ENCODE results near the gene IGF2BP3. TPM values are rescaled to one million over a fixed set of nuclear protein-coding genes. Genes with fewer than 3 reads are reported as not detected.

Gene IGF2BP3
- total RNA-seq, 2 donors from 2014 or later, result 0.15 to 0.60 TPM

DNA sequence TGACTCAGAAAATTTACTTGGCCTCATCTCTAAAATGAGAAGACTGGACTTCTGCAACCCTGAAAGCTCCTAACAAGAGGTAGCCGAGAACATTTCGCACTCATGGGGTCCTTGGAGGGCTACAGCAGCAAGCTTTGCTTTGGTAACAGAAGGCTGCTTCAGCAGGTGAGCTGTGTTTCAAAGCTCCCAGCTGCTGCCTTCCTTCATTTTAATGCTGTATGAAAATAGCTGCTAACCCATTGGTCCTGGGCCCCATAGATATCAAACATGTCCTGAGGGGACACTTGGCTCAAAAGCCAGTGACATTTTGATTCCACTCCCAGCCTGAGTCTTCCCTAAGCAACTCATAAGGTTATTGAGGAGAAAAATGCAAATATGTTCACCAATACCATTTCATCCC lies 185.4 kb downstream of the IGF2BP3 start:
- no peak for DNase-seq
- ATAC-seq, result no peak
- intact Hi-C loops (cut with DNase I), result no loop called here

DNA sequence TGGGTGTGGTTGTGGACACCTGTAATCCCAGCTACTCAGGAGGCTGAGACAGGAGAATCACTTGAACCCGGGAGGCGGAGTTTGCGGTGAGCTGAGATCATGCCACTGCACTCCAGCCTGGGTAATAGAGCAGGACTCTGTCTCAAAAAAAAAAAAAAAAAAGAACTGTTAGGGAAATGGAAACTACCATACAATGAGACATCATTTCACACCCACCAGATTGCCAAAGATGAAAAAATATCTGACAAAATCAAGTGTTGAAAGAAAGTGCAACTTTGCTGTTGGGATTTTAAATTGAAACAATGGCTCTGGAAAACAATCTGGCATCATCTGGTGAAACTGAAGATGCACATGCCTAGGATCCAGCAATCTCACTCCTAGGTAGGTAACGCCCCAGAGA lies 187.2 kb downstream of the IGF2BP3 start:
- DNase-seq (no peak), ATAC-seq (no peak)
- intact Hi-C loops (cut with DNase I), result no loop called here

DNA sequence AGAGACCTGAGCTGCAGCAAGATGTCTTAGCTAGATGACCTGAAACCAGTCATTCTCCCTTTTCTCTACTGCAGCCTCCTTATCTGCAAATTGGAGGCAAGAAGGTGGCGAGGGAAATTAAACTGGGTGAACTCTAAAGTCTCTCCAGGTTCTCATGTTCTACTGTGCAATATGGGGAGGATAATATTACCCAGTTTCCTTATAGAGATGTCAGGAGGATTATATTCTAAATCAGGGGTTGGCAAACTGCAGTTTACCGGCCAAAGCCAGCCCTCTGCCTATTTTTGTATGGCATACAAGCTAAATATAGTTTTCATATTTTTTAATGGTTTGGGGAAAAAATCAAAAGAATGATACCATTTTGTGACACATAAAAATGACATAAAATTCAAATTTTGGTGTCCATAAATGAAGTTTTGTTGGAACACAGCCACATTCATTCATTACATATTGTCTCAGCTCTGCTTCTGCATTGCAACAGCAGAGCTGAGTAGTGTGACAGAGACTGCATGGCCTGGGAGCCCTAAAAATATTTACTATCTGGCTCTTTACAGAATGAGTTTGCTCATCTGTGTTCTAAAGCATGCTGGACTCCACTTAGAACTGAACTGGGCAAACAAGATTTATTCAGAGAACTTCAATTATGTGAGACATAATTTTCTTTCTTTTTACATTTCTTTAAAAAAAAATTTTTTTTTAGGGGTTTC lies 190.3 kb downstream of the IGF2BP3 start:
- ATAC-seq (no peak), DNase-seq (no peak)
- intact Hi-C loops (cut with DNase I), result loop anchor here in 1 of 2 donors (5.0 kb wide), 1 partner anchor 182 kb away; no protein-coding TSS in a partner anchor

DNA sequence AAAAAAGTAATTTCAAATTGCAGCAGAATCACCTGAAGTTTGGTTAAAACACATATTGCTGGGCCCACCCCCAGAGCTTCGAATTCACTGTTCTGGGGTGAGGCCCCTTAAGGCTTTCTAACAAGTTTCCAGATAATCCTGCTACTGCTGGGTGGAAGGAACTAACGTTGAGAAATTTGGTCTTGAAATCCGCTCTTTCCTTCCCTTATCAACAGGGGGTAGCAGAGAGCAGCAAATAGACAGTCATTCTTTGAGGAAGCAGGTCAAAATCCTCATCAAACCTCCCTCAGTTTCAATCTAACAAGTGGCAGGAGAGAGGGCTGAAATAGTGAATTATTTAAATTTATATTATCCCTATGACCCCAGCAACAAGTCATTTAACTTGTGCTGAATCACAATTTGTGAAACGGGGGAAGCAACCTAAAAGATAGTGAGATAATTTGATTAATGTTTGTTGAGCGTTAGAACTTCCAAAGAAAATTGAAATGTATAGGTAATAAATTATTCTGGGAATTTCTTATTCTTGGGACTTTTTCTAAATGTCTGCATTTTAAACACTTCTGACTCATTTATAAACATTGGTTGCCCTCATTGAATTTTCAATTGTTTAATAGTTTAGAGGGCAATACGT lies 192.8 kb downstream of the IGF2BP3 start:
- peak; percentile 38 to 70 for ATAC-seq
- intact Hi-C loops (cut with DNase I), result loop anchor here in 1 of 2 donors (5.0 kb wide), 1 partner anchor 185 kb away; no protein-coding TSS in a partner anchor
- no peak for DNase-seq

DNA sequence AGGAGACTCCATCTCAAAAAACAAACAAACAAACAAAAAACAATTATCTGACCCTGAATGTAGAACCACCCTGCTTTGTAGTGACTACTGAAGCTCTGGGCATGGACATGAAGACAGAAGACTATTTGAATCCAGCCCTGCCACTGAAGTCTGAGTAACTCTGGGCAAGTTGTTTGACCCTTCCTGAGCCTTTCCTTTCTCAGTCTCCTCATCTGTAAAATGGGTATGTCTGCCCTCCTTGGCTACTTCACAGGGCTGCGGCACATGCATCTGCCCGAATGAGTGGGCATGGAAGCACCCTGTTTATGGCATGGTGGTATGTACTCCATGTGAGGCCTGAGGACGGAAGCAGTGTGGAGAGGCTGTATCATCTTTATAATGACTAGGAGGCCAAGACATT lies 193.3 kb downstream of the IGF2BP3 start:
- no peak for DNase-seq
- ATAC-seq, result no peak
- intact Hi-C loops (cut with DNase I), result loop anchor here in 1 of 2 donors (5.0 kb wide), 1 partner anchor 185 kb away; no protein-coding TSS in a partner anchor

DNA sequence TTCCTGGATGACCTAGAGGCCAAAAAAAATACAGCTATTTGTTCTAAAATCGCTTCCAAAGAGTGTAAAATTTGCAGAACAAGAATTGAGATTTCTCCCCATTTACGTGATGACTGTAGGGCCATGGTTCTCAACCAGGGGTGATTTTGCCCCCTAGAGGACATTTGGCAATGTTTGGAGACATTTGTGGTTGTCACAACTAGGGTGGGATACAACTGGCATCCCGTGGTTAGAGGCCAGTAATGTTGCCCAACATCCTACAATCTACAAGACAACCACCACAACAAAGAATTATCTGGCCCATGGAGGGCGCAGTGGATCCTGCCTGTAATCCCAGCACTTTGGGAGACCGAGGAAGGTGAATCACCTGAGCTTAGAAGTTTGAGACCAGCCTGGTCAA lies 193.9 kb downstream of the IGF2BP3 start:
- DNase-seq, result no peak
- intact Hi-C loops (cut with DNase I), result loop anchor here in 1 of 2 donors (5.0 kb wide), 1 partner anchor 186 kb away; no protein-coding TSS in a partner anchor

DNA sequence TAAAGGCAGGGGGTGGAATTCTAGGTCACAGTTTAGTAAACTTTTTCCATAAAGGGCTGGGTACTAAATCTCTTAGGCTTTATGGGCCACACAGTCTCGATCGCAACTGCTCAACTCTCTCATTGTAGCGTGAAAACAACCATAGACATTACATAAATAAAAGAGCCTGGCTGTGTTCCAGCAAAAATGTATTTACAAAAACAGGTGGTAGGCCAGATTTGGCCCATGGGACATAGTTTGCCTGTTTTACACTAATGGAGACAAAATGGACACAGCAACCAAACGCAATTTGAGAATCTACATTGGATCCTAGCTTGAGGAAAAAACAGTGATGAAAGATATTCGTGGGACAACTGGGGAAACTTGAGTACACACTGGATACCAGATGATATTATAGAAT lies 194.4 kb downstream of the IGF2BP3 start:
- DNase-seq (no peak), ATAC-seq (no peak)
- intact Hi-C loops (cut with DNase I), result loop anchor here in 1 of 2 donors (5.0 kb wide), 1 partner anchor 186 kb away; no protein-coding TSS in a partner anchor

More for the DNA sequence above, 193.9 kb downstream of the IGF2BP3 start:
- ATAC-seq, result no peak

DNA sequence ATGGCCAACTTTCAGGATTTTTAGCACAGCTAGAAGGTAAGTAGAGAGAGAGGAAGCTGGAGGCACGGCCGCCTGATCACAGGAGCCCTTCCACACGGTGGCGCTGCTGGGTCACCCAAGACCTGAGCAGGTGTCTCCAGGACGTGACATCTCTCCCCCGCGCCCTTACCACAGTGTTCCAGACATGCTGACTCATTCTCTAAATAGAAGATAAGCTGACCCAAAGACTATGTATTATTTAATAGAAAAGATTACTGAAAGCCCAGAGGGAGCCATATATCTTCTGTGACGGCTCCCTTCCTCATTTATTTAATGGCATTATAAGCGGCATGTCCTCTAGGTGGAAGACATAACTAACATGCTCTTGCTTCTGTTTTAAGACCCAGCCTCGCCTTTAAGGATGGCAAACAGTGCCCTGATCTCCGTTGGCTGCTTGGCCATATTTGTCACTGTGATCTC lies 197.1 kb downstream of the IGF2BP3 start:
- DNase-seq, result peak; percentile 88
- peak; percentile 66 to 94 for ATAC-seq
- intact Hi-C loops (cut with DNase I), result loop anchor here in 1 of 2 donors (2.0 kb wide), 1 partner anchor 190 kb away; no protein-coding TSS in a partner anchor

DNA sequence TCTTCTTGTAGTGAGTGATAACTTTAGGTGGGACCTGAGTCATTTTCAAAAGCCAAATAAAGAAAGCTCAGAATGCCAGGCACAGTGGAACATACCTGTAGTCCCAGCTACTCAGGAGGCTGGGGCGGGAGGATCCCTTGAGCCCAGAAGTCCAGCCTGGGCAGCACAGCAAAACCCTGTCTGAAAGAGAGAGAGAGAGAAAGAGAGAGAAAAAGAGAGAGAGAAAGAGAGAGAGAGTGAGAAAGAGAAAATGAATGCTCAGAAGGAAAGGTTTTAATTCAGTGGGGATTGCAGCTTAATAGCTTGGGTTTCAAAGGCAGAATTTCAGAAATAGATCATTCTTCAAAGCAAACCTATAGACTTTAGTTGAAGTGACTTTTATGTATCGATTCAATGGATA lies 198.0 kb downstream of the IGF2BP3 start:
- intact Hi-C loops (cut with DNase I), result loop anchor here in 1 of 2 donors (2.0 kb wide), 1 partner anchor 191 kb away; no protein-coding TSS in a partner anchor
- no peak for ATAC-seq
- DNase-seq, result no peak

DNA sequence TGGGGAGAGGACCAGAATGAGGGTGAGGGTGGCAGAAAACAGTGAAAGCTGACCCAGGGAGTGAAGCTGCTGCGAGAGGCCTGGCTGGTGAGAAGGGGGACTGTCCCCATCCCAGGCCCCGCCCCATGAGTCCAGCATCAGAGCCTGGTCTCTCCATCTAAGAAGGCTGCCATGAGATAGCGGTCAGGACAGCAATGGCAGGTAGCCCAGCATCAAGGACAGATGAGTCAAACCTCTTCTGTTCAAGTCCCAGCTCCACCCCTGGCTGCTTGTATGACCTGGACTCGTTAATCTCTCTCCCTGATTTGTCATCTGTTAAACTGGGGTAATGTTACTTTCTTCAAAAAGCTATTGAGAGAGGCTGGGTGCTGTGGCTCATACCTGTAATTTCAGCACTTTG lies 201.5 kb downstream of the IGF2BP3 start:
- DNase-seq (no peak), ATAC-seq (peak in 1 of 2 donors; percentile 50)
- intact Hi-C loops (cut with DNase I), result no loop called here

DNA sequence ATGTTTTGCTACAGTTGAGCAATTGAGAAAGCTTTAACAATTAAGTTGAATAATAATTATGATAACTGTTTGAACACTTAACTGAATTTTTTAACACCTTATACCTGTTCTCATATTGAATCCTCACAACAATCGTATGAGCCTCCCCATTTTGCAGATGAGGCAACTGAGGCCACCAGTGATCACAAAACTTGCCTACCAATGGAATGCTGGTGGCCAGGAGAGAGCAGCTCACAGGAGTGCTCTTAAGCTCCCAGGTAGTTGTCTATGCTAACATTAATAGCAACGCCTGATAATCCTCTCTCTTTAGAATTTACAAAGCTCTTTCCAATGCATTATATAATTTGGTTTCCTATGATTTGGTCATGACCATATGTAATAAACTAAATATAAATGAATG lies 202.1 kb downstream of the IGF2BP3 start:
- no peak for DNase-seq
- no peak for ATAC-seq
- intact Hi-C loops (cut with DNase I), result no loop called here

DNA sequence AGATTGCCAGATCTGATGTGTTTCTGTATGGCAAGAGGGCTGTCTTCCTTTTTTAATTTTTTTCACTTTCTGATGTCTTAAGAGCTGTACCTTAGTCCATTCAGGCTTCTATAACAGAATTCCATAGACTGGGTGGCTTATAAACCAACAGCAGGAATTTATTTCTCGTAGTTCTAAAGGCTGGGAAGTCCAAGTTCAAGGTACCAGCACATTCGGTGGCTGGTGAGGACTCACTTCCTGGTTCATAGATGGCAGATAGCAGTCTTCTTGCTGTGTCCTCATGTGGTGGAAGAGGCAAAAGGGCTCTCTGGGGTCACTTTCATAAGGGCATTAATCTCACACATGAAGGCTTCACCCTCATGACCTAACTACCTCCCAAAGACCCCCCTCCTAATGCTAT lies 202.9 kb downstream of the IGF2BP3 start:
- intact Hi-C loops (cut with DNase I), result no loop called here
- no peak for ATAC-seq
- no peak for DNase-seq

DNA sequence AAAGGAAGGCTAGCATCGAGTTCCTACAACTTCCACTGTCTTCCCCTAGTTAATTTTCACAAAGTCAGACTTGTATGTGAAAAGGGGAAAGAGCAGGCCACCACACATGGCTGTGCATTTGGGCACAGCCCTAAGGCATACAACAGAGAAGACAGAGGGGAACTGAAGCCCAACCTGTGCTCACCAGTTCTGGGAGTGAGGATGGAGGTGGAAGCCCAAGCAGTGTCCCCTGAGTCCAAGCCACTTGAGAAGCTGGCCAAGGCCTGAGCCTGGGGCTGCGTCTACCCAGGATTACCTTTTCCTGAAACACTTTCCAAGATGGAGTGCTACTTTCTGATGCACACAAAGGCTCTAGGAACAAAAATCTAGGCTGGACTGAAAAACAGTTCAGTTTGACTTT lies 203.4 kb downstream of the IGF2BP3 start:
- intact Hi-C loops (cut with DNase I), result no loop called here
- DNase-seq (no peak), ATAC-seq (no peak)

DNA sequence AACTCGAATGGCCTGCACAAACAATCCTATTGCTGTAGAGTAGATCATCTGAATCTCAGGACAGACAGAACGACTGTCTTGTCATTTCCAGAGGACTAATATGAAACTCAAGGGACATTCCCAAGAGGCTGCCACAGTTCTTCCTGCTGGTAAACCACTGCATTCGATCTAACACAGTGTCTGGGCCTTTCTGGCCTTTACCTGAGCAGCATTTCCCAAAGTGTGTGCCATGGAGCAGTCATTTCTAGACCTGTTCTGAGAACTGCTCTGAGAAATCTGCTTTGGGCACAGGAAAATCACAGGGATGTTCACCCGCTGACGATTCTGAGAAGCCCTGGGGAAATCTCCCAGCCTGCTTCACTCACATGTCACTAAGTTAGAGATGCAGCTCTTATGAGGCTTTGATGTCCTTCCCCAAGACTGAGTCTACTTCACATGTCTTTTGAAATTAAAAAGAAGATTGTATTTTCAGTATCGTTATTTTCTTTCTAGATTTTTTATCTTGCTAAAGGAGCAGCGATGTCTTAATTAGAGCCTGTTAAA lies 205.3 kb downstream of the IGF2BP3 start:
- DNase-seq (no peak), ATAC-seq (no peak)
- intact Hi-C loops (cut with DNase I), result loop anchor here in 1 of 2 donors (5.0 kb wide), 1 partner anchor 78 kb away; no protein-coding TSS in a partner anchor

DNA sequence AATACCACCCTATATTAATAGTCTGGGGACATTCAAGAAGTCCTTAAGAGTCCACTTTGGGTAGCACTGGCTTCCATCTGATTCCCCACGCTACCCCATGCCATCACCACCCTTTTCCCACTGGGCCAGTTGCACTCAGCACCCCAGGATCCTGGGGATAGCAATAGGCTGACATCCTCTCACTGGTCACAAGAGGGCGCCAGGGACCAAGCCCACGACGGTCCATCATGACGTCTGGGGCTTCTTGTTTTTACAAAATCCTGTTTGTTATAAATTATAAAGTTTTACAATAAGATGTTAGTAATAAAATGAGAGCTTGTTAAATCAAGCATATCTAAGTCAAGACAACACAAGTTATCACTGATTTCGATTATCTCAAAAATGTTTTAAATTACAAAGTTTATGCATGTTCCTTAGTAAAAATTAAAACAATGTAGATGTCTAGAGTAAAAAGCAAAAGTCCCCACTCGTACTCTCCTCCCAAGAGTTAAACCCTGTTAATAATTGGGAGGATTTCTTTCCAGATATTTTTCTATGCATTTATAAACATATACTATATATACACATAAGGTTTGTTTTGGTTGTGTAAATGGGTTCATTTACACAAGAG lies 208.3 kb downstream of the IGF2BP3 start:
- peak; percentile 63 for DNase-seq
- intact Hi-C loops (cut with DNase I), result loop anchor here in 1 of 2 donors (5.0 kb wide), 1 partner anchor 75 kb away; no protein-coding TSS in a partner anchor
- peak in 1 of 2 donors; percentile 91 for ATAC-seq

DNA sequence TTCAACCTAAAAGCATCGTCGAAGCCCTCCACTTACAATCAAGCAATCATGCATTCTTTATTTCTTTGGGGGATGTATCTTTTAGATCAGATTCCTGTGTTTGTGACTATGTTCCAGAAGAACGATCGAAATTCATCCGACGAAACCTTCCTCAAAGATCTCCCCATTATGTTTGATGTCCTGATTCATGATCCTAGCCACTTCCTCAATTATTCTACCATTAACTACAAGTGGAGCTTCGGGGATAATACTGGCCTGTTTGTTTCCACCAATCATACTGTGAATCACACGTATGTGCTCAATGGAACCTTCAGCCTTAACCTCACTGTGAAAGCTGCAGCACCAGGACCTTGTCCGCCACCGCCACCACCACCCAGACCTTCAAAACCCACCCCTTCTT lies 209.9 kb downstream of the IGF2BP3 start:
- intact Hi-C loops (cut with DNase I), result loop anchor here in 1 of 2 donors (5.0 kb wide), 1 partner anchor 73 kb away; no protein-coding TSS in a partner anchor
- DNase-seq, result no peak
- no peak for ATAC-seq

Measured in left cardiac atrium (tissue), 4 donors.